Neural cell (in vitro differentiated cells): ENCODE measurements around the gene SERPINB6. TPM values are rescaled to one million over a fixed set of nuclear protein-coding genes. Genes with fewer than 3 reads are reported as not detected.

Experiments used
- H2AFZ ChIP-seq: fragments of 200-600, 300-800 bp; sonication (generic), shearing (Covaris generic); 2 replicates; pipeline ENCODE4 v1.6.0; 2014; ENCODE audit warnings: low read depth, mild to moderate bottlenecking, antibody characterized with exemption, low read length, moderate library complexity
- H3F3A ChIP-seq: fragments of 200-600 bp; shearing (Covaris generic); 2 replicates; pipeline ENCODE4 v1.6.1; 2016; ENCODE audit warnings: mild to moderate bottlenecking, moderate library complexity, mixed read lengths, antibody characterized with exemption, low read length; ENCODE audit not compliant: insufficient read depth, poor library complexity, severe bottlenecking
- H3K27ac ChIP-seq: fragments of 200-600, 300-800 bp; sonication (generic), shearing (Covaris generic); 2 replicates; pipeline ENCODE4 v1.5.1; 2014; ENCODE audit warnings: mild to moderate bottlenecking, low read length, moderate library complexity
- H3K27me3 ChIP-seq: fragments of 300-800, 200-600 bp; sonication (generic), shearing (Covaris generic); 2 replicates; pipeline ENCODE4 v1.6.0; 2014; ENCODE audit warnings: mild to moderate bottlenecking, low read depth, low read length, moderate library complexity; ENCODE audit not compliant: insufficient read depth
- H3K36me3 ChIP-seq: fragments of 300-800, 200-600 bp; sonication (generic), shearing (Covaris generic); 2 replicates; pipeline ENCODE4 v1.5.1; 2014; ENCODE audit warnings: mild to moderate bottlenecking, antibody characterized with exemption, low read length, moderate library complexity; ENCODE audit not compliant: insufficient read depth
- H3K4me2 ChIP-seq: fragments of 300-800, 200-600 bp; sonication (generic), shearing (Covaris generic); 2 replicates; pipeline ENCODE4 v1.6.0; 2014; ENCODE audit warnings: mild to moderate bottlenecking, low read length
- H3K4me3 ChIP-seq: fragments of 300-800, 200-600 bp; sonication (generic), shearing (Covaris generic); 2 replicates; pipeline ENCODE4 v1.5.1; 2014; ENCODE audit warnings: mild to moderate bottlenecking, low read length, moderate library complexity
- H3K79me2 ChIP-seq: fragments of 200-600 bp; shearing (Covaris generic); replicated peaks from 2 replicates; pipeline ENCODE4 v1.6.0; 2014; ENCODE audit warnings: mild to moderate bottlenecking, low read length, moderate library complexity; ENCODE audit not compliant: insufficient read depth
- H3K9ac ChIP-seq: fragments of 300-800, 200-600 bp; sonication (generic), shearing (Covaris generic); 2 replicates; pipeline ENCODE4 v1.6.1; 2016; ENCODE audit warnings: mild to moderate bottlenecking, low read length, mixed read lengths
- H3K9me2 ChIP-seq: fragments of 200-600 bp; shearing (Covaris generic); 2 replicates; pipeline ENCODE4 v1.6.1; 2016; ENCODE audit warnings: mild to moderate bottlenecking, low read length, mixed read lengths; ENCODE audit not compliant: insufficient read depth
- H3K9me3 ChIP-seq: fragments of 200-600, 300-800 bp; sonication (generic), shearing (Covaris generic); 2 replicates; pipeline ENCODE4 v1.6.1; 2016; ENCODE audit warnings: mild to moderate bottlenecking, mixed run types, low read length, moderate library complexity, mixed read lengths
- H4K20me1 ChIP-seq: fragments of 200-600 bp; shearing (Covaris generic); 2 replicates; pipeline ENCODE4 v1.6.1; 2016; ENCODE audit warnings: mild to moderate bottlenecking, mixed run types; ENCODE audit not compliant: insufficient read depth
- EP300 ChIP-seq: fragments of 450-650 bp; conservative IDR thresholded peaks from 2 replicates; pipeline ENCODE4 v1.6.1; 2014; ENCODE audit warnings: antibody characterized with exemption, mild to moderate bottlenecking, moderate library complexity; ENCODE audit not compliant: poor library complexity, severe bottlenecking
- EZH2 ChIP-seq: fragments of 200-600, 300-800 bp; shearing (Covaris generic), sonication (generic); IDR thresholded peaks from 2 replicates; pipeline ENCODE4 v1.6.1; 2014; ENCODE audit warnings: antibody characterized with exemption, low read length, borderline replicate concordance, mild to moderate bottlenecking; ENCODE audit not compliant: insufficient read depth, poor library complexity, severe bottlenecking
- MXI1 ChIP-seq: fragments of 450-650 bp; conservative IDR thresholded peaks from 2 replicates; pipeline ENCODE4 v1.6.1; 2014; ENCODE audit warnings: antibody characterized with exemption, mild to moderate bottlenecking; ENCODE audit not compliant: poor library complexity, severe bottlenecking
- POLR2AphosphoS5 ChIP-seq: IDR thresholded peaks from 2 replicates; pipeline ENCODE4 v1.6.1; 2012
- RAD21 ChIP-seq: fragments of 450-650 bp; conservative IDR thresholded peaks from 2 replicates; pipeline ENCODE4 v1.6.1; 2014; ENCODE audit warnings: antibody characterized with exemption, mild to moderate bottlenecking, moderate library complexity
- SMC3 ChIP-seq: fragments of 450-650 bp; conservative IDR thresholded peaks from 2 replicates; pipeline ENCODE4 v1.6.1; 2014; ENCODE audit warnings: antibody characterized with exemption, mild to moderate bottlenecking, moderate library complexity; ENCODE audit not compliant: poor library complexity
- TAF1 ChIP-seq: IDR thresholded peaks from 2 replicates; pipeline ENCODE4 v1.6.1; 2012; ENCODE audit warnings: low read depth
- polyA plus RNA-seq: library from polyadenylated mRNA; depleted of rRNA; stranded (reverse); fragments of >200 nt; gene quantifications from 2 replicates; pipeline ENCODE4 v1.2.3, GENCODE V29; 2014
- TF ChIP-seq, protein P1 (sequence below): fragments of 450-650 bp; IDR thresholded peaks from 2 replicates; pipeline ENCODE4 v1.5.1; 2014; ENCODE audit warnings: antibody characterized with exemption, mild to moderate bottlenecking, moderate library complexity; ENCODE audit not compliant: poor library complexity, severe bottlenecking
- TF ChIP-seq, protein P2 (sequence below): IDR thresholded peaks from 2 replicates; pipeline ENCODE4 v1.6.1; 2012; ENCODE audit warnings: borderline replicate concordance

Gene SERPINB6
- polyA plus RNA-seq, 1 donor from 2014 or later: 2.3 TPM

DNA sequence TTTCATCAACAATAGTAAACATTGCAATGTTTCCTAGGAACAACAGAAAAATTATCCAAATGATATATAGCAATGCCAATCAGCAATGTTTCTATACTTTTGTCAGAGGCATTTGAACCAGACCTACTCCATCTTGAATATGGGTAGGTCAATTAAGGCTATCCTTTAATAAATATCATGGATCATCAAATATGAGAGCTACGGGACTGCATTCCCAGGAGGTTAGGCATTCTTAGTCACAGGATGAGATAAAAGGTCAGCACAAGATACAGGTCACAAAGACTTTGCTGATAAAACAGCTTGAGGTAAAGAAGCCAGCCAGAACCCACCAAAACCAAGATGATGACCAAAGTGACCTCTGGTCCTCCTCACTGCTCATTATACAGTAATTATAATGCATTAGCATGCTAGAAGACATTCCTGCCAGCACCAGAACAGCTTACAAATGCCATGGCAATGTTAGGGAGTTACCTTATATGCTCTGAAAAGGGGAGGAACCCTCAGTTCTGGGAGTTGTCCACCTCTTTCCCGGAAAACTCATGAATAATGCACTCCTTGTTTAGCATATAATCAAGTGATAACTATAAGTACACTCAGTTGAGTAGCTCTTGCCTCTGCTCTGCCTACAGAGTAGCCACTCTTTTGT lies 8.6 kb upstream of the SERPINB6 start:
- no peaks in the 10 kb centered on the region for H3K9me2 ChIP-seq

DNA sequence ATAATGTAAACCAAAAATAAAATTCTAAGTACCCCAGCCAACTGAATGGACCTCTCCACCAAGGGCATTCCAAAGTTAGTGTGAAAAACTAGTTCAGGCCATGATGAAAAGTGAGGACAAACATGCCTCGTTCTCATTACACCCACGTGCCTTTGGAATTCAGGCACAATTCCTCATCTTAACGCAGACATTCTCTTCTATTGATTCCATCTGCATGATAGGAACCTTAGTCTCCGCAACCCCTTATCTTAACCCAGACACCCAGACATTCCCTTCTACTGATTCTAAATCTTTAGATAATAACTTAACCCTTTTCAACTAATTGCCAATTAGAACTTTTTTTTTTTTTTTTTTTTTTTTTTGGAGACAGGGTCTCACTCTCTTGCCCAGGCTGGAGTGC lies 7.6 kb upstream of the SERPINB6 start:
- Histone ChIP-seq H4K20me1 (no peaks in the 10 kb centered on the region), H3K9me3 (no peaks in the 10 kb centered on the region), H3K9ac (no peak overlapping the region), H3K79me2 (no peaks in the 10 kb centered on the region), H3K36me3 (no peaks in the 10 kb centered on the region), H3F3A (no peaks in the 10 kb centered on the region), H3K9me2 (no peaks in the 10 kb centered on the region), H3K27ac (no peak overlapping the region), H3K4me2 (no peak overlapping the region), H2AFZ (no peak overlapping the region), H3K4me3 (no peak overlapping the region), H3K27me3 (no peaks in the 10 kb centered on the region)
- no peak for TF ChIP-seq POLR2AphosphoS5
- no peak for TF ChIP-seq EP300

More for the DNA sequence above, 8.6 kb upstream of the SERPINB6 start:
- Histone ChIP-seq H4K20me1 (no peaks in the 10 kb centered on the region), H3K79me2 (no peaks in the 10 kb centered on the region), H3K9me3 (no peaks in the 10 kb centered on the region), H3K27me3 (no peaks in the 10 kb centered on the region), H3K4me3 (no peak overlapping the region), H2AFZ (no peak overlapping the region), H3K9ac (no peak overlapping the region), H3F3A (no peaks in the 10 kb centered on the region), H3K4me2 (no peak overlapping the region), H3K27ac (no peak overlapping the region), H3K36me3 (no peaks in the 10 kb centered on the region)
- TF ChIP-seq SMC3 (no peak), POLR2AphosphoS5 (no peak), EZH2 (no peak), TAF1 (no peak), EP300 (no peak), MXI1 (no peak), RAD21 (no peak)
- TF ChIP-seq, protein P1, sequence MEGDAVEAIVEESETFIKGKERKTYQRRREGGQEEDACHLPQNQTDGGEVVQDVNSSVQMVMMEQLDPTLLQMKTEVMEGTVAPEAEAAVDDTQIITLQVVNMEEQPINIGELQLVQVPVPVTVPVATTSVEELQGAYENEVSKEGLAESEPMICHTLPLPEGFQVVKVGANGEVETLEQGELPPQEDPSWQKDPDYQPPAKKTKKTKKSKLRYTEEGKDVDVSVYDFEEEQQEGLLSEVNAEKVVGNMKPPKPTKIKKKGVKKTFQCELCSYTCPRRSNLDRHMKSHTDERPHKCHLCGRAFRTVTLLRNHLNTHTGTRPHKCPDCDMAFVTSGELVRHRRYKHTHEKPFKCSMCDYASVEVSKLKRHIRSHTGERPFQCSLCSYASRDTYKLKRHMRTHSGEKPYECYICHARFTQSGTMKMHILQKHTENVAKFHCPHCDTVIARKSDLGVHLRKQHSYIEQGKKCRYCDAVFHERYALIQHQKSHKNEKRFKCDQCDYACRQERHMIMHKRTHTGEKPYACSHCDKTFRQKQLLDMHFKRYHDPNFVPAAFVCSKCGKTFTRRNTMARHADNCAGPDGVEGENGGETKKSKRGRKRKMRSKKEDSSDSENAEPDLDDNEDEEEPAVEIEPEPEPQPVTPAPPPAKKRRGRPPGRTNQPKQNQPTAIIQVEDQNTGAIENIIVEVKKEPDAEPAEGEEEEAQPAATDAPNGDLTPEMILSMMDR: no peak
- TF ChIP-seq, protein P2, sequence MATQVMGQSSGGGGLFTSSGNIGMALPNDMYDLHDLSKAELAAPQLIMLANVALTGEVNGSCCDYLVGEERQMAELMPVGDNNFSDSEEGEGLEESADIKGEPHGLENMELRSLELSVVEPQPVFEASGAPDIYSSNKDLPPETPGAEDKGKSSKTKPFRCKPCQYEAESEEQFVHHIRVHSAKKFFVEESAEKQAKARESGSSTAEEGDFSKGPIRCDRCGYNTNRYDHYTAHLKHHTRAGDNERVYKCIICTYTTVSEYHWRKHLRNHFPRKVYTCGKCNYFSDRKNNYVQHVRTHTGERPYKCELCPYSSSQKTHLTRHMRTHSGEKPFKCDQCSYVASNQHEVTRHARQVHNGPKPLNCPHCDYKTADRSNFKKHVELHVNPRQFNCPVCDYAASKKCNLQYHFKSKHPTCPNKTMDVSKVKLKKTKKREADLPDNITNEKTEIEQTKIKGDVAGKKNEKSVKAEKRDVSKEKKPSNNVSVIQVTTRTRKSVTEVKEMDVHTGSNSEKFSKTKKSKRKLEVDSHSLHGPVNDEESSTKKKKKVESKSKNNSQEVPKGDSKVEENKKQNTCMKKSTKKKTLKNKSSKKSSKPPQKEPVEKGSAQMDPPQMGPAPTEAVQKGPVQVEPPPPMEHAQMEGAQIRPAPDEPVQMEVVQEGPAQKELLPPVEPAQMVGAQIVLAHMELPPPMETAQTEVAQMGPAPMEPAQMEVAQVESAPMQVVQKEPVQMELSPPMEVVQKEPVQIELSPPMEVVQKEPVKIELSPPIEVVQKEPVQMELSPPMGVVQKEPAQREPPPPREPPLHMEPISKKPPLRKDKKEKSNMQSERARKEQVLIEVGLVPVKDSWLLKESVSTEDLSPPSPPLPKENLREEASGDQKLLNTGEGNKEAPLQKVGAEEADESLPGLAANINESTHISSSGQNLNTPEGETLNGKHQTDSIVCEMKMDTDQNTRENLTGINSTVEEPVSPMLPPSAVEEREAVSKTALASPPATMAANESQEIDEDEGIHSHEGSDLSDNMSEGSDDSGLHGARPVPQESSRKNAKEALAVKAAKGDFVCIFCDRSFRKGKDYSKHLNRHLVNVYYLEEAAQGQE: no peak
